ENCODE data around the gene CLDN24.

Gene CLDN24

GRCh38 chr4:183272384-183272783 is 49.8 kb downstream of the CLDN24 start:
- DNase-seq, result no peak

Data from NCI-H2171 (cell line).